HPDE6-E6E7 (cell line): ENCODE results near the gene BCKDHB.
"Not testable (repeated sequence)": the region's sequence is repeated elsewhere in the genome, so short reads cannot be mapped to it uniquely, and the experiment has no call there.

Source experiments
- DNase-seq: peaks from one replicate; pipeline ENCODE4 v3.0.0; 2011; ENCODE audit warnings: missing footprints; ENCODE audit errors: extremely low spot score

The BCKDHB gene

GRCh38 chr6:80259118-80259517, 152.6 kb downstream of the BCKDHB start:
- DNase-seq = no peak

- DNase-seq = no peak
Observed at GRCh38 chr6:80263585-80263984, 157.1 kb downstream of the BCKDHB start.

GRCh38 chr6:80268865-80269730, 162.6 kb downstream of the BCKDHB start:
- no peak for DNase-seq

- DNase-seq = no peak
Observed at GRCh38 chr6:80271074-80271473, 164.6 kb downstream of the BCKDHB start.

- DNase-seq = no peak
Observed at GRCh38 chr6:80272988-80273387, 166.5 kb downstream of the BCKDHB start.

DNA sequence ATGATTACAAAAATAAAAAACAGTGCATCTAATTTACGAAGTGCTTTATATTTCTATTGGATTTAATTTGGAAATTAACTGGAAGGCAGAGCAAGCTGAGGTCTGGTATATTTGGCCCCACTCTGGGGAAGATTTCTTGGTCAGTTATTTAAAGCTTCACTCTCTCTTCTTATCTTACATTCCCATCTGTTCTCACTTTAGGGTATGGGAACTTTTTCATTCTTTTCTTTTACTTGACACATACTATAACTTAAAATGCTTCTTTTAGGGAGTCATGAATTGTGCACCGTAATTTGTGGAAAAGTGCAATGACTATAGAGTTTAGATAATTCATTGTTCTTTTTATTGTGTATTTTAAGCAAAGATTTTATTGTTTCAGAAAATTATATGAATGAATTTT, 170.4 kb downstream of the BCKDHB start:
- no peak for DNase-seq

- DNase-seq = no peak
Observed at GRCh38 chr6:80277501-80277900, 171.0 kb downstream of the BCKDHB start.

DNA sequence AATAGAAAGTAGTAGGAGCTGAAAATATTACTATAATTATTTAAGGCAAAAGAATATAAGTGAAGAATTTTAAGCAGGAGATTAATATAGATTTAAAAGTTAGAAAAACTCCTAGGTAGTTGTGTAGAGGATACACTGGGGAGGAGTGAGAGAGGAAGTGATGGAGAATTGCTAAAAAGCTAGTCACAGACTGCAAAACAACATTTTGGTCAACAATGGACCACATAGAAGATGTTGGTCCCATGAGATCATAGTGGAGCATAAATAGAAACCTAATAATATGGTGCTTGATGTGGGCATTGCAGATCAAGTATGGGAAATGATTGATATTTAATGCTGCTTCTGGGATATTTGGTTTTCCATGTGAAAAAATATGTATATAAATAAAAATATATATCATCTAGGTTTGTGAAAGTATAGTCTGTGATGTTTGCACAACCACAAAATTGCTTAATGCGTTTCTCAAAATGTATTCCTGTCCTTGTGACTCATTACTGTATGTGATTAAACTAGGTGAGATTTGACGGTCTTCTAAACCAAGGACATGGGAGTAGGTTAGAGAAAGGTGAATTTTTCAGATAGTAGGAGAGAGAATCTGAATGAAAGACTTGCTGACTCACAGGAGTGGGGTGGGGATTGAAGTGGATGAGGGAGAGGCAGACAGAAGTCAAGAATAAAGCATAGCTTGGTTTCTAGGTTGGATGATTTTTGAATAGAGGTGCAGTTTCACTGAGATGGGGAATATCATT, 174.0 kb downstream of the BCKDHB start:
- DNase-seq = peak; percentile 36

GRCh38 chr6:80282913-80283554, 176.6 kb downstream of the BCKDHB start:
- DNase-seq = no peak

DNA sequence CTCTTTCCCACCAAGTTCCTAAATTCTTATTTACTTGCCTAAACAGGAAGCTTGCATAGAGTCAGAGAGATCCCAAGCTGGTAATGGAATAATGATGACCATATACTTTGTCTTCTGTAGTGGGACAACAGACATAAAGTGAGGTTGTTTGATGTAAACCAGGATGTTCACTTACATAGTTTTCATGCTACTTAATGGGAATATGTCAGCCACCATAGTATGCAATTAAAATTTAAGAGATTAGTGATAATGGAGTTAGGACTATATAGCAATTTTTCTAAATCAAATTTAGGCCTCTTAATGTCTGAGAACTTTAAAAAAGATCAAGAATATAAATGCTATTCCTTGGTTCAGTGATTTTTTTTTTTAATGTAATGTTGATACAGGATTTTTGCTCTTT, 180.6 kb downstream of the BCKDHB start:
- no peak for DNase-seq

DNA sequence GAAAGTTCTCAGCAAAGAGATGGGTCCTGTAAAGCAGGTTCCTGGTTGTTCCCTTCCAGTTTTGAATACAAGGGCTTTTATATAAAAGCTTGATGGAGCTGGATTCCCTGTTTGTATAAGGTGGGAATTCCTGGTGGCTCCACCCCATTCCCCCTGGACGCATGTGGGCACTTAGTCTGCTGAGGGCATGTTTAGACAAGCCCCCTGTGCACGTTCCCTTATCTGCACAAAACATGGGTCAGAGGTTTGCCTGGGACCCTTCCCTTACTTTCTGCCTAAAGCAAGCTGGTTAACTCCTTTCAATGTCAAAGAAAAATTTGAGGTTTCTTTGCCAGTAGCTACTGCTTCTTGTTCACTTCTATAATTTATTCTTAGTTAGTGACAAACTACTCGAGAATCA, 181.1 kb downstream of the BCKDHB start:
- no peak for DNase-seq

GRCh38 chr6:80289727-80290126, 183.3 kb downstream of the BCKDHB start:
- DNase-seq = no peak

DNA sequence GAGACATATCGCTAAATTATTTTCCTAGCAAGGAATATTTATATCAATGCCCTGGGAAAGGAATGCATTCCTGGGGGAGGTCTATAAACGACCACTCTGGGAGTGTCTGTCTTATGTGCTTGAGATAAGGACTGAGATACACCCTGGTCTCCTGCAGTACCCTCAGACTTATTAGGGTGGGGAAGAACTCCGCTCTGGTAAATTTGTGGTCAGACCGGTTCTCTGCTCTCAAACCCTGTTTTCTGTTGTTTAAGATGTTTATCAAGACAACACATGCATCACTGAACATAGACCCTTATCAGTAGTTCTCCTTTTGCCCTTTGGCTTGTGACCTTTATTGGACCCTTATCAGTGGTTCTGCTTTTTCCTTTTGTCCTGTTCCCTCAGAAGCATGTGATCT, 188.1 kb downstream of the BCKDHB start:
- not testable (repeated sequence) for DNase-seq

GRCh38 chr6:80302716-80303115, 196.2 kb downstream of the BCKDHB start:
- no peak for DNase-seq

GRCh38 chr6:80304014-80304413, 197.5 kb downstream of the BCKDHB start:
- DNase-seq = no peak

GRCh38 chr6:80314531-80314930, 208.1 kb downstream of the BCKDHB start:
- no peak for DNase-seq

- DNase-seq = no peak
Observed at GRCh38 chr6:80316686-80317231, 210.3 kb downstream of the BCKDHB start.

GRCh38 chr6:80319196-80319595, 212.7 kb downstream of the BCKDHB start:
- peak; percentile 3 for DNase-seq

DNA sequence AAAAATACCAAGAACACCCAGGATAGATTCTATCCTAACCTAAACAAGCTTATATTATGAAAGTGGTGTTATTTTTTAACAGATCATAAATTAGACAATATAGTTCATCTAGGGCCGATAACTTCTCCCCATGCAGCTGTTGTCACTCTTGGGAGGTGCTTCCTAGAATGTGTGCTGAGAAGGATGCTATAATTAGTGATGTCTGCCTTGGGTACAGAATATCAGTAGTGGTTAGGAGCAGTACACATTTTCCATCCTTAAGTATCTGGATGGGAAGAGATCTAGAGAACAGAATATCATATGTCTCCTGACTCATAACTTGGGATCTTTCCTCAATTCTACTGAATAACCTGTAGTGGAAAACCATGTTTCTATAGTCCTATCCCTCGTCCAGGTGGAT, 214.5 kb downstream of the BCKDHB start:
- DNase-seq = no peak

DNA sequence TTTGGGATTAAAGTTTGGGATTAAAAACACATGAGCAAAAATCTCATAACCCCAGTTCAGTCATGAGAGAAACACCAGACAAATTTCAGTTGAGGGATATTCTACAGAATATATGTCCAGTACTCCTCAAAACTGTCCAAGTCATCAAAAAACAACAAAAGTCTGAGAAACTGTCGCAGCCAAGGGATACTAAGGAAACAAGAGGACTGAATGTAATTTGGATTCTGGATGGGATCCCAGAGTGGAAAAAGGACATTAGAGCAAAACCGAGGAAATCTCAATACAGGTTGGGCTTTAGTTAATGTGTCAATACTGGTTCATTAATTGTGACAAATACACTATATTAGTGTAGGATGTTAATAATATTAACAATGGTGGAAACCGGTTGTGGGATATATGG, 219.3 kb downstream of the BCKDHB start:
- no peak for DNase-seq

- no peak for DNase-seq
Observed at GRCh38 chr6:80328652-80329051, 222.2 kb downstream of the BCKDHB start.

DNA sequence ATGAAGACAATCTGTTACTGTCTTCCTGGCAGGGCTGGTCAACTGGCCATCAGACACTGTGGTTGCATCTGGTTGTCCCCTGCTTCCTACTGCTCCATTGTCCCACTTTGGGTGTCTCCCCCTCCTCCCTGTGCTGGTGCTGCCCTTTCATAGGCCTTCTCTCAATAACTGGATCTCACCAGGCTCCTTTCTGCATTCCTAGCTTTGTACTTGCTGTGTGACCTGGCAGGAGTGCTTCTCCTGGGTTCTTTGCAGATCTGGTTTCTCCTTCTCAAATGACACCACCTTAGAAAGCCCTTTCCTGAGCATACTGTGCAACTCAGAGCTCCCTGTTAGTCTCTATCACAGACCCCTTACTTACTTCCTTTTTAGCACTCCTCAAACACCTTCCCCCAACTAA, 223.0 kb downstream of the BCKDHB start:
- no peak for DNase-seq
